Hepatocyte (in vitro differentiated cells): Measurements from ENCODE around the gene UTP25.

Source experiments
- EZH2 ChIP-seq: fragments of 200-600 bp; sonication (generic); IDR thresholded peaks from 2 replicates; pipeline ENCODE4 v1.6.1; 2016; ENCODE audit warnings: antibody characterized with exemption, mild to moderate bottlenecking, borderline replicate concordance
- EZH2phosphoT487 ChIP-seq: fragments of 200-600 bp; sonication (generic); IDR thresholded peaks from one replicate; pipeline ENCODE4 v1.6.1; 2018; ENCODE audit warnings: antibody characterized with exemption, mild to moderate bottlenecking, low read depth, moderate library complexity; ENCODE audit not compliant: unreplicated experiment, severe bottlenecking
- TF ChIP-seq, protein P1 (sequence below): fragments of 200-600 bp; sonication (generic); IDR thresholded peaks from 2 replicates; pipeline ENCODE4 v1.5.1; 2016; ENCODE audit warnings: antibody characterized with exemption, mild to moderate bottlenecking; ENCODE audit not compliant: poor library complexity

- TF ChIP-seq, protein P1, sequence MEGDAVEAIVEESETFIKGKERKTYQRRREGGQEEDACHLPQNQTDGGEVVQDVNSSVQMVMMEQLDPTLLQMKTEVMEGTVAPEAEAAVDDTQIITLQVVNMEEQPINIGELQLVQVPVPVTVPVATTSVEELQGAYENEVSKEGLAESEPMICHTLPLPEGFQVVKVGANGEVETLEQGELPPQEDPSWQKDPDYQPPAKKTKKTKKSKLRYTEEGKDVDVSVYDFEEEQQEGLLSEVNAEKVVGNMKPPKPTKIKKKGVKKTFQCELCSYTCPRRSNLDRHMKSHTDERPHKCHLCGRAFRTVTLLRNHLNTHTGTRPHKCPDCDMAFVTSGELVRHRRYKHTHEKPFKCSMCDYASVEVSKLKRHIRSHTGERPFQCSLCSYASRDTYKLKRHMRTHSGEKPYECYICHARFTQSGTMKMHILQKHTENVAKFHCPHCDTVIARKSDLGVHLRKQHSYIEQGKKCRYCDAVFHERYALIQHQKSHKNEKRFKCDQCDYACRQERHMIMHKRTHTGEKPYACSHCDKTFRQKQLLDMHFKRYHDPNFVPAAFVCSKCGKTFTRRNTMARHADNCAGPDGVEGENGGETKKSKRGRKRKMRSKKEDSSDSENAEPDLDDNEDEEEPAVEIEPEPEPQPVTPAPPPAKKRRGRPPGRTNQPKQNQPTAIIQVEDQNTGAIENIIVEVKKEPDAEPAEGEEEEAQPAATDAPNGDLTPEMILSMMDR = no peak
- TF ChIP-seq EZH2 = no peak
- TF ChIP-seq EZH2phosphoT487 = no peak
These were observed 10.8 kb downstream of the UTP25 start for GRCh38 chr1:209838537-209838936.
